Rectal smooth muscle tissue (tissue), 1 donor: ENCODE measurements around the gene TLL2.

Source experiments
- H3K27ac ChIP-seq: one replicate; pipeline ENCODE4 v1.7.0; 2013; ENCODE audit warnings: low read depth, low read length, inconsistent platforms
- H3K27me3 ChIP-seq: one replicate; pipeline ENCODE4 v1.7.0; 2013; ENCODE audit warnings: low read length; ENCODE audit not compliant: control insufficient read depth, insufficient read depth
- H3K36me3 ChIP-seq: one replicate; pipeline ENCODE4 v1.7.0; 2013; ENCODE audit warnings: low read length; ENCODE audit not compliant: control insufficient read depth, insufficient read depth
- H3K4me1 ChIP-seq: one replicate; pipeline ENCODE4 v1.7.0; 2013; ENCODE audit warnings: low read length; ENCODE audit not compliant: control insufficient read depth, insufficient read depth
- H3K4me3 ChIP-seq: one replicate; pipeline ENCODE4 v1.7.0; 2013; ENCODE audit warnings: low read length
- H3K9ac ChIP-seq: one replicate; pipeline ENCODE4 v1.7.0; 2013; ENCODE audit warnings: low read length

TLL2 gene

GRCh38 chr10:96529634-96530279 lies 16.0 kb upstream of the TLL2 start:
- H3K4me1 ChIP-seq = no peaks in the 10 kb centered on the region
- H3K4me3 ChIP-seq = no peak overlapping the region
- peaks cover 15% of the 10 kb centered on the region for H3K36me3 ChIP-seq
- H3K27me3 ChIP-seq = no peaks in the 10 kb centered on the region
- H3K9ac ChIP-seq = no peak overlapping the region
- no peak overlapping the region for H3K27ac ChIP-seq

- Histone ChIP-seq H3K4me3 (no peak overlapping the region), H3K27me3 (no peaks in the 10 kb centered on the region), H3K4me1 (no peaks in the 10 kb centered on the region), H3K36me3 (peaks cover 15% of the 10 kb centered on the region), H3K9ac (no peak overlapping the region), H3K27ac (no peak overlapping the region)
Observed at GRCh38 chr10:96524741-96525140, 11.0 kb upstream of the TLL2 start.

GRCh38 chr10:96517284-96517683 lies 3.6 kb upstream of the TLL2 start:
- Histone ChIP-seq H3K27ac (no peak overlapping the region), H3K9ac (no peak overlapping the region), H3K4me3 (no peak overlapping the region), H3K27me3 (peaks cover 1% of the 10 kb centered on the region), H3K36me3 (peaks cover 3% of the 10 kb centered on the region), H3K4me1 (peaks cover 7% of the 10 kb centered on the region)

- H3K4me3 ChIP-seq = no peak overlapping the region
- no peak overlapping the region for H3K27ac ChIP-seq
- peaks cover 7% of the 10 kb centered on the region for H3K4me1 ChIP-seq
- H3K9ac ChIP-seq = no peak overlapping the region
- H3K27me3 ChIP-seq = peaks cover 2% of the 10 kb centered on the region
- H3K36me3 ChIP-seq = peaks cover 3% of the 10 kb centered on the region
Observed at GRCh38 chr10:96516337-96516736, 2.6 kb upstream of the TLL2 start.

GRCh38 chr10:96513305-96513697 lies 425 bp downstream of the TLL2 start:
- peaks cover 2% of the 10 kb centered on the region for H3K27me3 ChIP-seq
- no peak overlapping the region for H3K9ac ChIP-seq
- peaks cover 7% of the 10 kb centered on the region for H3K4me1 ChIP-seq
- H3K4me3 ChIP-seq = peak overlapping the region; percentile 67
- H3K36me3 ChIP-seq = no peaks in the 10 kb centered on the region
- H3K27ac ChIP-seq = no peak overlapping the region

GRCh38 chr10:96512524-96513304 lies 1.0 kb downstream of the TLL2 start:
- no peaks in the 10 kb centered on the region for H3K36me3 ChIP-seq
- peaks cover 7% of the 10 kb centered on the region for H3K4me1 ChIP-seq
- no peak overlapping the region for H3K9ac ChIP-seq
- H3K27me3 ChIP-seq = peaks cover 2% of the 10 kb centered on the region
- no peak overlapping the region for H3K27ac ChIP-seq
- H3K4me3 ChIP-seq = peak overlapping the region; percentile 67

- H3K27me3 ChIP-seq = peaks cover 2% of the 10 kb centered on the region
- H3K9ac ChIP-seq = no peak overlapping the region
- no peak overlapping the region for H3K4me3 ChIP-seq
- H3K4me1 ChIP-seq = peaks cover 7% of the 10 kb centered on the region
- H3K36me3 ChIP-seq = no peaks in the 10 kb centered on the region
- no peak overlapping the region for H3K27ac ChIP-seq
Observed at GRCh38 chr10:96511044-96511945, 2.4 kb downstream of the TLL2 start.

- H3K36me3 ChIP-seq = no peaks in the 10 kb centered on the region
- no peak overlapping the region for H3K27ac ChIP-seq
- H3K27me3 ChIP-seq = peaks cover 2% of the 10 kb centered on the region
- H3K4me1 ChIP-seq = peaks cover 5% of the 10 kb centered on the region
- no peak overlapping the region for H3K4me3 ChIP-seq
- no peak overlapping the region for H3K9ac ChIP-seq
Observed at GRCh38 chr10:96509017-96509641, 4.6 kb downstream of the TLL2 start.

GRCh38 chr10:96507044-96507443 lies 6.7 kb downstream of the TLL2 start:
- Histone ChIP-seq H3K9ac (no peak overlapping the region), H3K27ac (no peak overlapping the region), H3K4me3 (no peak overlapping the region), H3K27me3 (no peaks in the 10 kb centered on the region), H3K4me1 (no peaks in the 10 kb centered on the region), H3K36me3 (no peaks in the 10 kb centered on the region)

GRCh38 chr10:96505150-96506136 lies 8.3 kb downstream of the TLL2 start:
- Histone ChIP-seq H3K27ac (no peak overlapping the region), H3K4me1 (no peaks in the 10 kb centered on the region), H3K4me3 (no peak overlapping the region)

GRCh38 chr10:96502561-96503282 lies 11.0 kb downstream of the TLL2 start:
- Histone ChIP-seq H3K4me3 (no peak overlapping the region), H3K27me3 (no peaks in the 10 kb centered on the region), H3K36me3 (no peaks in the 10 kb centered on the region), H3K27ac (no peak overlapping the region), H3K9ac (no peak overlapping the region), H3K4me1 (no peaks in the 10 kb centered on the region)

More at GRCh38 chr10:96505150-96506136, 8.3 kb downstream of the TLL2 start:
- Histone ChIP-seq H3K27me3 (no peaks in the 10 kb centered on the region), H3K36me3 (no peaks in the 10 kb centered on the region), H3K9ac (no peak overlapping the region)
